Measurements from ENCODE around the gene THAP3. TPM values are rescaled to one million over a fixed set of nuclear protein-coding genes. Genes with fewer than 3 reads are reported as not detected.

The THAP3 gene
- total and polyA plus RNA-seq, 2 of the 8 experiments (the other 6 are each of a cell fraction or from before 2014, with no cell fraction given): 8.2 to 15.3 TPM

GRCh38 chr1:6613361-6614018 lies 11.2 kb upstream of the THAP3 start, which contains the start of gene PHF13:
TSS of gene PHF13 (plus strand) at chr1:6613731. CDS start at chr1:6614067, 336 bp downstream.
- Histone ChIP-seq H2AFZ (ENCODE audit: low read length) (peak within 1 kb of the TSS; percentile 82; the same call in 1 of the 2 replicates), H3K79me2 (ENCODE audit: control insufficient read depth in 1 of 2, insufficient read depth in 2 of 2, low read length in 2 of 2) (peaks cover 12 to 34% of the 10 kb centered on the region in 2 experiments), H2BK20ac (ENCODE audit: low read length) (no peak within 1 kb of the TSS), H3K23me2 (ENCODE audit: low read depth, low read length) (peaks cover 8% of the 10 kb centered on the region; the same call in 1 of the 2 replicates), H2AK5ac (ENCODE audit: low read depth, low read length) (no peak within 1 kb of the TSS), H3K79me1 (ENCODE audit: low read depth, low read length) (peaks cover 5% of the 10 kb centered on the region), H4K8ac (ENCODE audit: extremely low read depth, insufficient read depth, low read length) (peak within 1 kb of the TSS; percentile 81), H4K20me1 (replicated peaks in 1 of 2; ENCODE audit: control insufficient read depth in 1 of 2, insufficient read depth in 2 of 2, low read length in 2 of 2) (peaks cover 7 to 15% of the 10 kb centered on the region in 2 experiments), H3K18ac (ENCODE audit: extremely low read depth, low read length) (no peak within 1 kb of the TSS; the same call in 1 of the 2 replicates), H3K9me3 (ENCODE audit: insufficient read depth in 2 of 2, low read depth in 1 of 2, low read length in 1 of 2) (no peaks in the 10 kb centered on the region), H3K14ac (ENCODE audit: insufficient read length) (no peak within 1 kb of the TSS), H2BK12ac (ENCODE audit: low read depth, low read length) (no peak within 1 kb of the TSS), H2BK5ac (ENCODE audit: low read depth, low read length) (peak within 1 kb of the TSS; percentile 78; the same call in 1 of the 2 replicates), H3K4me1 (replicated peaks in 1 of 4; ENCODE audit: control insufficient read depth in 3 of 4, insufficient read depth in 4 of 4, low read length in 3 of 4) (peaks cover 0 to 2% (median 0%) of the 10 kb centered on the region in 4 experiments; a peak in 1 of 7 replicates), H3K36me3 (ENCODE audit: control insufficient read depth in 2 of 4, insufficient read depth in 4 of 4, low read length in 3 of 4) (peaks cover 0 to 16% (median 4%) of the 10 kb centered on the region in 4 experiments; a peak in 6 of 8 replicates), H3K27me3 (replicated peaks in 1 of 4; ENCODE audit: control insufficient read depth in 3 of 4, extremely low read depth in 1 of 4, insufficient read depth in 3 of 4, low read length in 3 of 4) (no peaks in the 10 kb centered on the region), H3K9ac (replicated peaks in 1 of 4; ENCODE audit: extremely low read depth in 1 of 4, low read depth in 3 of 4, low read length in 3 of 4) (peak within 1 kb of the TSS; percentile 54 to 78 (median 70)), H4K91ac (replicated peaks; ENCODE audit: insufficient read length, low read length) (no peak within 1 kb of the TSS), H4K5ac (ENCODE audit: insufficient read length, low read depth, low read length) (peak within 1 kb of the TSS; percentile 66), H3K27ac (ENCODE audit: low read depth, low read length) (peak within 1 kb of the TSS; percentile 81; the same call in 1 of the 2 replicates), H3K56ac (replicated peaks; ENCODE audit: insufficient read length, low read depth, low read length) (no peak within 1 kb of the TSS), H3K4ac (replicated peaks; ENCODE audit: insufficient read length, low read depth, low read length) (no peak within 1 kb of the TSS), H2BK15ac (ENCODE audit: low read length) (0 out of 2 replicates have a peak within 1 kb of the TSS, but pooled peaks have one; percentile 75), H3K4me2 (ENCODE audit: insufficient read depth in 1 of 2, low read depth in 2 of 2, low read length in 2 of 2) (peak within 1 kb of the TSS; percentile 79 to 100), H2BK120ac (replicated peaks; ENCODE audit: low read depth, low read length) (no peak within 1 kb of the TSS), H3K4me3 (ENCODE audit: extremely low read depth in 1 of 4, insufficient read depth in 2 of 4, low read depth in 3 of 4, low read length in 4 of 4) (peak within 1 kb of the TSS; percentile 76 to 100 (median 86)), H3K23ac (ENCODE audit: insufficient read length) (no peak within 1 kb of the TSS)
- WGBS, 2 experiments (ENCODE audit: extremely low coverage in 1 of 2, insufficient coverage in 1 of 2, insufficient read length in 1 of 2, insufficient replicate concordance in 2 of 2, low coverage in 1 of 2, low lambda C conversion rate in 2 of 2, missing lambda C conversion rate in 1 of 2): 0% methylated on average over 7 of the region's 84 CpGs; no CpG with 5 or more reads in 1 of the 2 experiments
- FAIRE-seq (no peak), DNase-seq (ENCODE audit: low read depth in 1 of 2, low spot score in 2 of 2) (peak; percentile 98 to 99)
- ChIA-PET CTCF (ENCODE audit: partially characterized antibody) (interaction anchor here (0.6 to 0.8 kb wide), 2 partner anchors 13 to 18 kb away, joined by 3 to 4 read pairs; no protein-coding TSS in a partner anchor), POLR2A (ENCODE audit: partially characterized antibody) (interaction anchor here (1.2 to 1.3 kb wide), 2 partner anchors 10 kb away, joined by 9 to 20 read pairs; partner anchors contain the start of genes KLHL21 and THAP3)
- TF ChIP-seq JUN (IDR thresholded peaks at IDR 0.05; ENCODE audit: low read depth, low read length): no peak
- peak; percentile 54 for TF ChIP-seq PHF8 (conservative IDR thresholded peaks at IDR 0.05; ENCODE audit: low read depth, low read length)
- 0 out of 2 replicates have a peak, but pooled peaks have one; percentile 51 for TF ChIP-seq CREB1 (IDR thresholded peaks at IDR 0.05)
- TF ChIP-seq EP300 (IDR thresholded peaks at IDR 0.05; ENCODE audit: borderline replicate concordance in 1 of 2, low read depth in 2 of 2, low read length in 2 of 2): peak in 1 of 2 experiments; percentile 71; a peak in 1 of 3 replicates
- no peak for TF ChIP-seq MAFK (IDR thresholded peaks at IDR 0.05; ENCODE audit: low read depth, low read length)
- TF ChIP-seq BACH1 (IDR thresholded peaks at IDR 0.05; ENCODE audit: low read length): peak; percentile 53; the same call in 1 of the 2 replicates
- TF ChIP-seq NRF1 (IDR thresholded peaks at IDR 0.05; ENCODE audit: low read depth, low read length): no peak
- TF ChIP-seq NANOG (IDR thresholded peaks at IDR 0.05; ENCODE audit: insufficient read depth, low read depth, low read length, poor library complexity, severe bottlenecking): peak; percentile 7
- TF ChIP-seq TCF12 (IDR thresholded peaks at IDR 0.05; ENCODE audit: low read depth, low read length): no peak
- TF ChIP-seq RNF2 (IDR thresholded peaks at IDR 0.05; ENCODE audit: borderline replicate concordance, low read depth, low read length, missing control alignments, poor library complexity, severe bottlenecking): no peak

All from H1 (cell line).